ENCODE measurements around the gene ERLEC1.
"Not testable (repeated sequence)": the region's sequence is repeated elsewhere in the genome, so short reads cannot be mapped to it uniquely, and the experiment has no call there.

The ERLEC1 gene, protein sequence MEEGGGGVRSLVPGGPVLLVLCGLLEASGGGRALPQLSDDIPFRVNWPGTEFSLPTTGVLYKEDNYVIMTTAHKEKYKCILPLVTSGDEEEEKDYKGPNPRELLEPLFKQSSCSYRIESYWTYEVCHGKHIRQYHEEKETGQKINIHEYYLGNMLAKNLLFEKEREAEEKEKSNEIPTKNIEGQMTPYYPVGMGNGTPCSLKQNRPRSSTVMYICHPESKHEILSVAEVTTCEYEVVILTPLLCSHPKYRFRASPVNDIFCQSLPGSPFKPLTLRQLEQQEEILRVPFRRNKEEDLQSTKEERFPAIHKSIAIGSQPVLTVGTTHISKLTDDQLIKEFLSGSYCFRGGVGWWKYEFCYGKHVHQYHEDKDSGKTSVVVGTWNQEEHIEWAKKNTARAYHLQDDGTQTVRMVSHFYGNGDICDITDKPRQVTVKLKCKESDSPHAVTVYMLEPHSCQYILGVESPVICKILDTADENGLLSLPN

GRCh38 chr2:53786705-53787613, at the start of gene ERLEC1, which contains the start of gene ASB3:
ERLEC1 (plus strand) TSS chr2:53787044; CDS start chr2:53787211, 167 bp downstream.
ASB3 (minus strand) TSS chr2:53786953; CDS start chr2:53765572, 21,381 bp downstream.
- peak; percentile 69 to 85 for DNase-seq

- no peak for DNase-seq
These were observed 49.8 kb upstream of the ERLEC1 start for GRCh38 chr2:53737091-53737490.

GRCh38 chr2:53739032-53739431, 47.8 kb upstream of the ERLEC1 start:
- no peak for DNase-seq

DNA sequence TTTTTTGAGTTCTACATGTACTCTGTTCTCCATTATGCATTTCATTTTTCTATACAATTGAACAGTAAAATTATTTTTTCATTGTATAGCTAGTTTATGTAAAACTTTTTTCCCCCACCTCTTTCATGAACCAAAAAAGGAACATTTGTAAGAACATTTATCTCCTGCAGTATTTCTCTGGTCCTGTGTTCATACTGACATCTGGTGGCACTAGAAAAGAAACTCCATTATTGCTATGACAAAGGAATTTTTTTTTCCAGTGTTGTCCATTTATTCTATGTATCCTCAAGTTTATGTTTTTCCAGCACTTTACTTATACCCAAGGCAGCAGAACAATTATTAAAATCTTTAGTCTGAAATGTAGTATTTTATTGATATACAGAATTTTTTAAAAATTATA, 46.7 kb upstream of the ERLEC1 start:
- peak; percentile 3 to 14 for DNase-seq

GRCh38 chr2:53744395-53745065, 42.3 kb upstream of the ERLEC1 start:
- DNase-seq, result no peak

- no peak for DNase-seq
These were observed 36.6 kb upstream of the ERLEC1 start for GRCh38 chr2:53750041-53750768.

DNA sequence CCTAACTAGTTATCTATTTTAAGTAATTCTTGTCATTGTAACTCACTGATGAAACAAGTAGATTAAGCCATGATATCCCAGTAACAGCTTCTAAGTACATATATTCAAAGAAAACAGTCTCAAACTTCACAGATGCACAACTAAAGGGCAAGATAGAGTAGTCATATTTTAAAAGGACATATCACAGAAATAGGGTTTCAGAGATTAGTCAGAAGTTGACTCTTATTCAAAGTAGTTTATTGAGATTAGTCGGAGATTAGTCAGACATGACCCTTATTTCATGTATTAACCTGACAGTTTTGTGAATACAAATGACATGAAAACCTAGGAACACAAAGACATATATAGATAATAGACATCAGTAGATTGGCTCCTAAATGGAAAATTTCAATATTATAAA, 35.1 kb upstream of the ERLEC1 start:
- no peak for DNase-seq

- no peak for DNase-seq
These were observed 34.5 kb upstream of the ERLEC1 start for GRCh38 chr2:53752385-53752784.

GRCh38 chr2:53753041-53753440, 33.8 kb upstream of the ERLEC1 start:
- no peak for DNase-seq

GRCh38 chr2:53755121-53755520, 31.7 kb upstream of the ERLEC1 start:
- DNase-seq, result no peak

GRCh38 chr2:53756644-53757043, 30.2 kb upstream of the ERLEC1 start:
- no peak for DNase-seq

GRCh38 chr2:53757206-53757605, 29.6 kb upstream of the ERLEC1 start:
- DNase-seq, result not testable (repeated sequence)

GRCh38 chr2:53765767-53766166, 21.1 kb upstream of the ERLEC1 start:
- DNase-seq, result no peak

- DNase-seq, result peak; percentile 41 to 80
These were observed 19.2 kb upstream of the ERLEC1 start, which contains the start of gene CHAC2 for GRCh38 chr2:53767405-53768241. CHAC2 (plus strand) TSS chr2:53767804; CDS start chr2:53767887, 83 bp downstream.

GRCh38 chr2:53768242-53768542, 18.7 kb upstream of the ERLEC1 start:
- DNase-seq, result no peak

DNA sequence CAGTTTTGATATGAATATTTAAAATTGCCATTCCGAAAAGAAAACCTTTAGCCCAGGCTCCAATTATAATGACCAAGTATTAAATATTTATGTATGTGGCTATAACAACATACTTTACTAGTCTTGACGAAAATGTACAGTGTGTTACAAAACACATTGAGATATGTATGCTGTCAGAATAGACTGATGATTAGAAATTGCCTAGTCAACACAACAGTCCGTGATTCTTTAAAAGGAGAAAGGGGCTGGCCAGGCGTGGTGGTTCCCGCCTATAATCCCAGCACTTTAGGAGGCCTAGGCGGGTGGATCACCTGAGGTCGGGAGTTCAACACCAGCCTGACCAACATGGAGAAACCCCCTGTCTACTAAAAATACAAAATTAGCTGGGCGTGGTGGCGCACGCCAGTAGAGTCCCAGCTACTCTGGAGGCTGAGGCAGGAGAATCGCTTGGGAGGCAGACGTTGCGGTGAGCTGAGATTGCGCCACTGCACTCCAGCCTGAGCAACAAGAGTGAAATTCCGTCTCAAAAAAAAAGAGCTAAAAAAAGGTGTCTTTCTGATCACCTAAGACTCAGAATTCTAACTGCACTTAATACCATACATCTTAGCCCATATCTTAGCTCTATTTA, 17.4 kb upstream of the ERLEC1 start:
- DNase-seq, result no peak

GRCh38 chr2:53770264-53770663, 16.6 kb upstream of the ERLEC1 start:
- no peak for DNase-seq

DNA sequence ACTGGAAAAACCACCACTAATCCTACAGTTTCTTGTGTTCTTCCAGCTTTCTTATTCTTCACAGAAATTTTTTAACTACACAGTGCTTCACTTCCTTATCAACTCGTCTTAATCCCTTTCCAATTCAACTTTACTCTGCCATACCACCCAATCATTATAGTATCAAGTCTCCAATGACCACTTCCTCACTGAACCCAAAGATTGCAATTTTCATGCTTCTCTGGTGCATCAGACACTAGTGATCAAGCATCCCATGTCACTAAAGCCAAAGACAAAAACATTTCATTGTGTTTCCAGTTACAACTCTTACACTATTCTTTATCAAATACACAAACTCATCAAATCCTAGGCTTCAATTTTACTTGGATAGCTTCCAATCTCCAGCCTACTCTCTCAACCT, 9.7 kb upstream of the ERLEC1 start:
- DNase-seq, result no peak

DNA sequence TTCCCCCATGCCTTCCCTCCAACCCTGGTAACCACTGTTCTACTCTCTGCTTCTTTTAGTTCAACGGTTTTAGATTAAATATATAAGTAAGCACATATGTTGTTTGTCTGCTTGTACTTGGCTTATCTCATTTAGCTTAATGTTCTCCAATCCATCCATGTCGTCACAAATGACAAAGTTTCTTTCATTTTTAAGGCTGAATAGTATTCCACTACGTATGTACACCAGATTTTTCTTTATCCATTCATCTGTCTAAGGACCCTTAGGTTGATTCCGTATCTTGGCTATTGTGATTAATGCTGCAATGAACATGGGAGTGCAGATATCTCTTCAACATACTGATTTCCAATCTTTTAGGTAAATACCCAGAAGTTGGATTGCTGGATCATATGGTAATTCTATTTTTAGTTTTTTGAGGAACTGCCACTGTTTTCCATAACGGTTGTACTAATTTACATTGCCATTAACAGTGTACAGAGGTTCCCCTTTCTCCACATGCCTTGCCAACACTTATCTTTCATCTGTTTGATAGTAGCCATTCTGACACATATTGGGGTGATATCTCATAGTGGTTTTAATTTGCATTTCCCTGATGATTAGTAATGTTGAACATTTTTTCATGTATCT, 8.2 kb upstream of the ERLEC1 start:
- DNase-seq, result no peak

- DNase-seq, result no peak
These were observed 6.8 kb upstream of the ERLEC1 start for GRCh38 chr2:53780056-53780455.
